HepG2 (cell line): ENCODE measurements around the gene MRPS5. TPM values are rescaled to one million over a fixed set of nuclear protein-coding genes. Genes with fewer than 3 reads are reported as not detected.
A peak's percentile ranks its signal among the peaks of the same experiment; 100 is the strongest.

Experiments
- AKAP8 ChIP-seq: sonication (generic); formaldehyde crosslinking; IDR thresholded peaks from 2 replicates; pipeline ENCODE4 v1.5.1; 2020; ENCODE audit warnings: mild to moderate bottlenecking, missing genetic modification reagents
- ERF ChIP-seq: IDR thresholded peaks from 2 replicates; pipeline ENCODE4 v1.6.1; 2018; ENCODE audit warnings: missing biosample characterization, missing genetic modification reagents
- FOSL1 ChIP-seq: sonication (generic); formaldehyde crosslinking; IDR thresholded peaks from 2 replicates; pipeline ENCODE4 v1.9.0; 2021; ENCODE audit warnings: missing genetic modification reagents, borderline replicate concordance
- FOXA1 ChIP-seq, 2 experiments: fragments of 450-650 bp in 1 of 2; sonication (generic) in 1 of 2; formaldehyde crosslinking in 1 of 2; IDR thresholded peaks; 2 replicates each; pipeline versions ENCODE4 v1.4.0 to v1.6.1; 2016 to 2020; ENCODE audit warnings: missing genetic modification reagents in 1 of 2
- FOXO1 ChIP-seq: sonication (generic); formaldehyde crosslinking; IDR thresholded peaks from 2 replicates; pipeline ENCODE4 v1.4.0; 2020; ENCODE audit warnings: missing genetic modification reagents
- HES4 ChIP-seq: sonication (generic); formaldehyde crosslinking; IDR thresholded peaks from 2 replicates; pipeline ENCODE4 v1.9.0; 2021; ENCODE audit warnings: mild to moderate bottlenecking, missing genetic modification reagents, borderline replicate concordance
- HNRNPH1 ChIP-seq: fragments of 200-400 bp; formaldehyde crosslinking; optimal IDR thresholded peaks from 2 replicates; pipeline ENCODE3; 2017; ENCODE audit warnings: mild to moderate bottlenecking, low read depth, low read length
- HNRNPLL ChIP-seq: fragments of 200-400 bp; formaldehyde crosslinking; IDR thresholded peaks from 2 replicates; pipeline ENCODE4 v1.6.1; 2017; ENCODE audit warnings: mild to moderate bottlenecking, low read depth, low read length; ENCODE audit not compliant: poor library complexity, severe bottlenecking
- JUNB ChIP-seq: sonication (generic); formaldehyde crosslinking; IDR thresholded peaks from 2 replicates; pipeline ENCODE4 v1.8.0; 2022; ENCODE audit warnings: missing genetic modification reagents, mild to moderate bottlenecking, borderline replicate concordance
- KAT2B ChIP-seq: fragments of 150-350 bp; IDR thresholded peaks from 2 replicates; pipeline ENCODE4 v1.6.1; 2014; ENCODE audit warnings: low read depth, low read length, borderline replicate concordance
- KLF6 ChIP-seq: IDR thresholded peaks from 2 replicates; pipeline ENCODE4 v1.8.0; 2016; ENCODE audit warnings: missing biosample characterization, missing genetic modification reagents
- MEF2D ChIP-seq: sonication (generic); formaldehyde crosslinking; IDR thresholded peaks from 2 replicates; pipeline ENCODE4 v1.5.1; 2020; ENCODE audit warnings: mild to moderate bottlenecking, missing genetic modification reagents
- MYC ChIP-seq: sonication (generic); formaldehyde crosslinking; IDR thresholded peaks from 2 replicates; pipeline ENCODE4 v1.9.0; 2021; ENCODE audit warnings: missing genetic modification reagents, borderline replicate concordance
- PITX1 ChIP-seq: sonication (generic); formaldehyde crosslinking; IDR thresholded peaks from 2 replicates; pipeline ENCODE4 v1.5.1; 2020; ENCODE audit warnings: mild to moderate bottlenecking, missing genetic modification reagents
- RAD21 ChIP-seq: fragments of 450-650 bp; formaldehyde crosslinking; IDR thresholded peaks from 2 replicates; pipeline ENCODE4 v1.5.0; 2020; ENCODE audit warnings: mild to moderate bottlenecking
- SETDB1 ChIP-seq: sonication (generic); formaldehyde crosslinking; IDR thresholded peaks from 2 replicates; pipeline ENCODE4 v1.5.1; 2020; ENCODE audit warnings: missing genetic modification reagents, mild to moderate bottlenecking, borderline replicate concordance
- ZMYM4 ChIP-seq: sonication (generic); formaldehyde crosslinking; IDR thresholded peaks from 2 replicates; pipeline ENCODE4 v1.8.1; 2023; ENCODE audit warnings: mild to moderate bottlenecking, missing genetic modification reagents
- ZNF124 ChIP-seq: sonication (generic); formaldehyde crosslinking; IDR thresholded peaks from 2 replicates; pipeline ENCODE4 v1.4.0; 2020; ENCODE audit warnings: missing genetic modification reagents
- ZNF251 ChIP-seq: sonication (generic); formaldehyde crosslinking; IDR thresholded peaks from 2 replicates; pipeline ENCODE4 v1.9.0; 2021; ENCODE audit warnings: mild to moderate bottlenecking, missing genetic modification reagents
- ZNF3 ChIP-seq: IDR thresholded peaks from 2 replicates; pipeline ENCODE4 v1.7.0; 2017; ENCODE audit warnings: inconsistent platforms
- ZNF629 ChIP-seq: sonication (generic); formaldehyde crosslinking; conservative IDR thresholded peaks from 2 replicates; pipeline ENCODE4 v1.5.0; 2020; ENCODE audit warnings: missing genetic modification reagents
- ZNF839 ChIP-seq: sonication (generic); formaldehyde crosslinking; IDR thresholded peaks from 2 replicates; pipeline ENCODE4 v1.4.0; 2020; ENCODE audit warnings: missing genetic modification reagents, mild to moderate bottlenecking, borderline replicate concordance
- polyA plus RNA-seq, 8 experiments: library from polyadenylated mRNA; depleted of rRNA in 3 of 8; stranded (reverse) in 7 of 8; unstranded in 1 of 8; fragments of >200 nt; fragmentation: Illumina TruSeq in 4 of 8; extraction: Trizol in 4 of 8; gene quantifications; 2 replicates each; pipeline versions ENCODE4 v1.2.1 to v1.2.3, GENCODE V29; 2011 to 2016; ENCODE audit warnings: low read depth in 4 of 8, missing spikeins in 1 of 8, mixed read lengths in 1 of 8; ENCODE audit not compliant: insufficient read depth in 1 of 8
- total RNA-seq, 5 experiments: library from RNA; depleted of rRNA; stranded (reverse); fragments of >200 nt; fragmentation: Illumina TruSeq; extraction: Trizol; gene quantifications; 2 replicates each; pipeline ENCODE4 v1.2.3, GENCODE V29; 2016; ENCODE audit warnings: low read depth in 1 of 5
- TF ChIP-seq, protein P1 (sequence below): sonication (generic); formaldehyde crosslinking; IDR thresholded peaks from 2 replicates; pipeline ENCODE4 v1.5.1; 2020; ENCODE audit warnings: missing genetic modification reagents, mild to moderate bottlenecking, borderline replicate concordance
- TF ChIP-seq, protein P2 (sequence below): sonication (generic); formaldehyde crosslinking; IDR thresholded peaks from 2 replicates; pipeline ENCODE4 v1.8.0; 2022; ENCODE audit warnings: missing genetic modification reagents, mild to moderate bottlenecking, inconsistent platforms, borderline replicate concordance
- TF ChIP-seq, protein P3 (sequence below): IDR thresholded peaks from 2 replicates; pipeline ENCODE4 v1.6.1; 2012; ENCODE audit warnings: inconsistent platforms
- TF ChIP-seq, protein P4 (sequence below): sonication (generic); formaldehyde crosslinking; IDR thresholded peaks from 2 replicates; pipeline ENCODE4 v1.4.0; 2020; ENCODE audit warnings: missing genetic modification reagents

The MRPS5 gene
- total and polyA plus RNA-seq, 2 of the 13 experiments (the other 11 are each of a cell fraction or from before 2014, with no cell fraction given) = 98.8 to 134 TPM

DNA sequence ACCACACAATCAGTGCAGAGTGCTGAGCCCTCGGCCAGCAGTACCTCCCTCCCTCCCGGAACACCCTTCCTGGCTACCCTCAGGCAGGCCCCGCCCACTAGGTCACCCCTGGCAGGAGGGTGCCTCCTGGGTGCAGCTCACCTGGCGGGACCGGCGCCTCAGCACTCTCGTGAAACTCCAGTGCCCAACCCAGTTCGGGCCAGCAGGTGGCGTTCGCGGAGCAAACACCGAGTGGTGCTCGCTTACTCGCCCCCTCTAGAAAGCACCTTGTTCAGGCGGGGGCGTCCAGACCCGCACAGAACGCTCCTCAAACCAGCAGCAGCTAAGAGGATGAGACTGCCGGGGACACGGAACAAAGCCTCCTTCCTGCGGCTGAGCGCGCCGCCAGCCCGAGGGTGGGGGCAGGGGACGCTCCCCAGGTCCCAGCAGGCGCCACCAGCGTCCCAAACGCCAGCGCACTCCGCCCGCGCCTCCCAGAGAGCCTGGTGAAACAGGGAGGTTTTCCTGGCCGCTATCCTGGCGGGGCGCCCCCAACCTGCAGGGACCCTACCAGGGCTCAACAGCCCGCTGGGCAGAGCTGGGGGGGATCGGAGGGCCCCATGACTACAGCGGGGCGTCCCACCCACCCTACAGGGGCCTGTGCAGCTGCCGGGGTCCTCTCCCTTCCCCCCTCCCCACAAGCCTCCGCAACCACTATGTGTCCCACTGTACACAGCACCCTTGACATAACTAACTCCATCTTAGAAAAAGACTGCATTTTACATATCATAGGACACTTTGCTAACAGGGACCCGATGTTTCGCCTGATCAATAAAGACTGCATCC lies 44.7 kb downstream of the MRPS5 start (continued):
- TF ChIP-seq, protein P1, sequence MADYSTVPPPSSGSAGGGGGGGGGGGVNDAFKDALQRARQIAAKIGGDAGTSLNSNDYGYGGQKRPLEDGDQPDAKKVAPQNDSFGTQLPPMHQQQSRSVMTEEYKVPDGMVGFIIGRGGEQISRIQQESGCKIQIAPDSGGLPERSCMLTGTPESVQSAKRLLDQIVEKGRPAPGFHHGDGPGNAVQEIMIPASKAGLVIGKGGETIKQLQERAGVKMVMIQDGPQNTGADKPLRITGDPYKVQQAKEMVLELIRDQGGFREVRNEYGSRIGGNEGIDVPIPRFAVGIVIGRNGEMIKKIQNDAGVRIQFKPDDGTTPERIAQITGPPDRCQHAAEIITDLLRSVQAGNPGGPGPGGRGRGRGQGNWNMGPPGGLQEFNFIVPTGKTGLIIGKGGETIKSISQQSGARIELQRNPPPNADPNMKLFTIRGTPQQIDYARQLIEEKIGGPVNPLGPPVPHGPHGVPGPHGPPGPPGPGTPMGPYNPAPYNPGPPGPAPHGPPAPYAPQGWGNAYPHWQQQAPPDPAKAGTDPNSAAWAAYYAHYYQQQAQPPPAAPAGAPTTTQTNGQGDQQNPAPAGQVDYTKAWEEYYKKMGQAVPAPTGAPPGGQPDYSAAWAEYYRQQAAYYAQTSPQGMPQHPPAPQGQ (CRISPR knock-in tag) = no peak
- TF ChIP-seq AKAP8 (CRISPR knock-in tag) (peak; percentile 37; the same call in 1 of the 2 replicates), KLF6 (CRISPR knock-in tag) (peak; percentile 45; the same call in 1 of the 2 replicates), SETDB1 (no peak), FOXA1 (IDR thresholded peaks at IDR 0.05) (no peak), FOXA1 (CRISPR knock-in tag; IDR thresholded peaks at IDR 0.05) (peak; percentile 26; the same call in 1 of the 2 replicates), MYC (CRISPR knock-in tag) (peak; percentile 48; the same call in 1 of the 2 replicates), HNRNPH1 (no peak), PITX1 (CRISPR knock-in tag) (peak; percentile 72; the same call in 1 of the 2 replicates), KAT2B (no peak), FOXO1 (CRISPR knock-in tag) (0 out of 2 replicates have a peak, but pooled peaks have one; percentile 36), ZNF124 (CRISPR knock-in tag) (no peak), ERF (CRISPR knock-in tag) (peak; percentile 52; the same call in 1 of the 2 replicates), ZNF629 (CRISPR knock-in tag) (no peak; the same call in 1 of the 2 replicates), ZNF251 (CRISPR knock-in tag) (no peak), HNRNPLL (peak; percentile 97), FOSL1 (CRISPR knock-in tag) (no peak), ZMYM4 (CRISPR knock-in tag) (peak; percentile 67), RAD21 (CRISPR knock-in tag) (peak; percentile 73), ZNF3 (CRISPR knock-in tag) (no peak), JUNB (CRISPR knock-in tag) (no peak), HES4 (no peak), MEF2D (CRISPR knock-in tag) (0 out of 2 replicates have a peak, but pooled peaks have one; percentile 48), ZNF839 (no peak)
- TF ChIP-seq, protein P2, sequence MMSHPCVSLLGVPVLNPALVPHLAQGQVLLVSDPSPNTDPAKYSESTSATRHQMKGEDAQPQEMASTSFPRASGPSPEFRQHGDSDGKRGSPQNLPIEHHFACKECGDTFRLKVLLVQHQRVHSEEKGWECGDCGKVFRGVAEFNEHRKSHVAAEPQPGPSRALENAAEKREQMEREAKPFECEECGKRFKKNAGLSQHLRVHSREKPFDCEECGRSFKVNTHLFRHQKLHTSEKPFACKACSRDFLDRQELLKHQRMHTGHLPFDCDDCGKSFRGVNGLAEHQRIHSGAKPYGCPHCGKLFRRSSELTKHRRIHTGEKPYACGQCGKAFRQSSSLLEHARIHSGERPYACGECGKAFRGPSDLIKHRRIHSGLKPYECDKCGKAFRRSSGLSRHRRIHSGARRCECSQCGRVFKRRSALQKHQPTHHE (CRISPR knock-in tag) = no peak
- TF ChIP-seq, protein P3, sequence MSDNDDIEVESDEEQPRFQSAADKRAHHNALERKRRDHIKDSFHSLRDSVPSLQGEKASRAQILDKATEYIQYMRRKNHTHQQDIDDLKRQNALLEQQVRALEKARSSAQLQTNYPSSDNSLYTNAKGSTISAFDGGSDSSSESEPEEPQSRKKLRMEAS = no peak
- TF ChIP-seq, protein P4, sequence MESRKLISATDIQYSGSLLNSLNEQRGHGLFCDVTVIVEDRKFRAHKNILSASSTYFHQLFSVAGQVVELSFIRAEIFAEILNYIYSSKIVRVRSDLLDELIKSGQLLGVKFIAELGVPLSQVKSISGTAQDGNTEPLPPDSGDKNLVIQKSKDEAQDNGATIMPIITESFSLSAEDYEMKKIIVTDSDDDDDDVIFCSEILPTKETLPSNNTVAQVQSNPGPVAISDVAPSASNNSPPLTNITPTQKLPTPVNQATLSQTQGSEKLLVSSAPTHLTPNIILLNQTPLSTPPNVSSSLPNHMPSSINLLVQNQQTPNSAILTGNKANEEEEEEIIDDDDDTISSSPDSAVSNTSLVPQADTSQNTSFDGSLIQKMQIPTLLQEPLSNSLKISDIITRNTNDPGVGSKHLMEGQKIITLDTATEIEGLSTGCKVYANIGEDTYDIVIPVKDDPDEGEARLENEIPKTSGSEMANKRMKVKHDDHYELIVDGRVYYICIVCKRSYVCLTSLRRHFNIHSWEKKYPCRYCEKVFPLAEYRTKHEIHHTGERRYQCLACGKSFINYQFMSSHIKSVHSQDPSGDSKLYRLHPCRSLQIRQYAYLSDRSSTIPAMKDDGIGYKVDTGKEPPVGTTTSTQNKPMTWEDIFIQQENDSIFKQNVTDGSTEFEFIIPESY (CRISPR knock-in tag) = peak; percentile 40; the same call in 1 of the 2 replicates
